ENCODE data around the gene GAS6.

The GAS6 gene

GRCh38 chr13:113890774-113891480 lies 27.1 kb upstream of the GAS6 start:
- no peak for TF ChIP-seq EZH2phosphoT487 (conservative IDR thresholded peaks at IDR 0.05; ENCODE audit: low read length)
- TF ChIP-seq, protein P1, sequence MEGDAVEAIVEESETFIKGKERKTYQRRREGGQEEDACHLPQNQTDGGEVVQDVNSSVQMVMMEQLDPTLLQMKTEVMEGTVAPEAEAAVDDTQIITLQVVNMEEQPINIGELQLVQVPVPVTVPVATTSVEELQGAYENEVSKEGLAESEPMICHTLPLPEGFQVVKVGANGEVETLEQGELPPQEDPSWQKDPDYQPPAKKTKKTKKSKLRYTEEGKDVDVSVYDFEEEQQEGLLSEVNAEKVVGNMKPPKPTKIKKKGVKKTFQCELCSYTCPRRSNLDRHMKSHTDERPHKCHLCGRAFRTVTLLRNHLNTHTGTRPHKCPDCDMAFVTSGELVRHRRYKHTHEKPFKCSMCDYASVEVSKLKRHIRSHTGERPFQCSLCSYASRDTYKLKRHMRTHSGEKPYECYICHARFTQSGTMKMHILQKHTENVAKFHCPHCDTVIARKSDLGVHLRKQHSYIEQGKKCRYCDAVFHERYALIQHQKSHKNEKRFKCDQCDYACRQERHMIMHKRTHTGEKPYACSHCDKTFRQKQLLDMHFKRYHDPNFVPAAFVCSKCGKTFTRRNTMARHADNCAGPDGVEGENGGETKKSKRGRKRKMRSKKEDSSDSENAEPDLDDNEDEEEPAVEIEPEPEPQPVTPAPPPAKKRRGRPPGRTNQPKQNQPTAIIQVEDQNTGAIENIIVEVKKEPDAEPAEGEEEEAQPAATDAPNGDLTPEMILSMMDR (IDR thresholded peaks at IDR 0.05; ENCODE audit: insufficient read depth, low read length, poor library complexity, severe bottlenecking) = no peak
- Histone ChIP-seq H4K20me1 (ENCODE audit: low read depth, low read length) (no peaks in the 10 kb centered on the region), H3K79me2 (ENCODE audit: insufficient read depth, low read length) (no peaks in the 10 kb centered on the region), H3K9me3 (ENCODE audit: insufficient read depth, low read length) (no peaks in the 10 kb centered on the region), H3K27me3 (ENCODE audit: low read length) (no peaks in the 10 kb centered on the region), H3K27ac (ENCODE audit: low read depth, low read length) (no peak overlapping the region), H3K36me3 (ENCODE audit: low read length) (no peaks in the 10 kb centered on the region), H2AFZ (ENCODE audit: low read depth, low read length, severe bottlenecking) (no peak overlapping the region), H3K9ac (ENCODE audit: low read length) (no peak overlapping the region), H3K4me2 (ENCODE audit: low read depth, low read length, poor library complexity, severe bottlenecking) (no peak overlapping the region), H3K4me3 (ENCODE audit: insufficient read depth, low read length, poor library complexity, severe bottlenecking) (no peak overlapping the region), H3K9me2 (replicated peaks; ENCODE audit: insufficient read depth, low read length) (no peaks in the 10 kb centered on the region), H3F3A (ENCODE audit: insufficient read depth) (no peaks in the 10 kb centered on the region)

DNA sequence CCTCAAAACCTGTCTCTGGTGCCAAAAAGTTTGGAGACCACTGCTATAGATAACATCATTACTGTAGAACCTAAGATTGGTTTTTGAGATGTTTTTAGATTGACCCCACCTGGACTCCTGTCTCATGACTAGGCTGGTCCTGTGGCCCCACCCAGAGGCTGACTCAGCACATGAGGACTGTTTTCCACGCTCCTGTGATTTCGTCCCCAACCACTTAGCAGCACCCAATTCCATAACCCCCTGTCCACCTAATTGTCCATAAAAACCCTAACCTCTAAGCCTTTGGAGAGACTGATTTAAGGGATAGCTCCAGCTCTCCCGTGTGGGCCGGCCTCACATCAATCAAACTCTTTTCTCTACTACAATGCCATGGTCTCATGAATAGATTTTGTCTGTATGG lies 25.6 kb upstream of the GAS6 start:
- Histone ChIP-seq H3K4me3 (ENCODE audit: insufficient read depth, low read length, poor library complexity, severe bottlenecking) (no peak overlapping the region), H3K9me2 (replicated peaks; ENCODE audit: insufficient read depth, low read length) (no peaks in the 10 kb centered on the region), H3K4me2 (ENCODE audit: low read depth, low read length, poor library complexity, severe bottlenecking) (no peak overlapping the region), H3K27ac (ENCODE audit: low read depth, low read length) (no peak overlapping the region), H3K9ac (ENCODE audit: low read length) (no peak overlapping the region), H2AFZ (ENCODE audit: low read depth, low read length, severe bottlenecking) (no peak overlapping the region), H3K79me2 (ENCODE audit: insufficient read depth, low read length) (no peaks in the 10 kb centered on the region), H3F3A (ENCODE audit: insufficient read depth) (no peaks in the 10 kb centered on the region), H3K27me3 (ENCODE audit: low read length) (no peaks in the 10 kb centered on the region), H4K20me1 (ENCODE audit: low read depth, low read length) (no peaks in the 10 kb centered on the region), H3K36me3 (ENCODE audit: low read length) (no peaks in the 10 kb centered on the region), H3K9me3 (ENCODE audit: insufficient read depth, low read length) (no peaks in the 10 kb centered on the region)
- TF ChIP-seq, protein P1 (IDR thresholded peaks at IDR 0.05; ENCODE audit: insufficient read depth, low read length, poor library complexity, severe bottlenecking) = no peak
- TF ChIP-seq EZH2phosphoT487 (conservative IDR thresholded peaks at IDR 0.05; ENCODE audit: low read length) = no peak

DNA sequence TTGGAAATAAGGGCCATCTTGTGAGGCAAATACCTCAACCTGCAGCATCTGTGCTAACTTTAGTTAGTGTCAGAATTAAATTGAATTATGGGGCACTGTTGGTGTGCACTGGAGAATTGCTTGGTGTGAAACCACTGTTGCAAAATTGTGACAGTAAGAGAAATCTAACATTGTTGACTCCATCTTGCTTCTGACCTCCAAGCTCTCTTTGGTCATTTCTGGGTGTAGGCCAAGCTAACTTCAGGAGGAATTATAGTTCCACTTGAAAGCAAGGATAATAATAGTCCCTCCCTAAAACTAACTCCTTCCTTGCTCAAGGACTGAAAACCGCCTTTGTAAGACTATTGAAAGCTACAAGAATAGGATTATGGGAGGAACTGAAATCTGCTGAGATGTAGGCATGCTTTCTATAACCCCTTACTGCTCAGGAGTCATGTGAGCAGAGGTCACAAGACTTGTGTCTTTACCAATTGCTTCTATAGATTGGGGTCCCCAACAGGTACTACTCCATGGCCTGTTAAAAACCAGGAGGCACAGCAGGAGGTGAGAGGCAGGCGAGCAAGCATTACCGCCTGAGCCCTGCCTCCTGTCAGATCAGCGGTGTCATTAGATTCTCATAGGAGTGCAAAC lies 24.9 kb upstream of the GAS6 start:
- Histone ChIP-seq H4K20me1 (ENCODE audit: low read depth, low read length) (no peaks in the 10 kb centered on the region), H3K9me3 (ENCODE audit: insufficient read depth, low read length) (no peaks in the 10 kb centered on the region), H3K27ac (ENCODE audit: low read depth, low read length) (no peak overlapping the region), H3K79me2 (ENCODE audit: insufficient read depth, low read length) (no peaks in the 10 kb centered on the region), H3K9ac (ENCODE audit: low read length) (no peak overlapping the region), H3K4me2 (ENCODE audit: low read depth, low read length, poor library complexity, severe bottlenecking) (no peak overlapping the region), H3K27me3 (ENCODE audit: low read length) (no peaks in the 10 kb centered on the region), H3K36me3 (ENCODE audit: low read length) (no peaks in the 10 kb centered on the region), H3K9me2 (replicated peaks; ENCODE audit: insufficient read depth, low read length) (no peaks in the 10 kb centered on the region), H2AFZ (ENCODE audit: low read depth, low read length, severe bottlenecking) (no peak overlapping the region), H3K4me3 (ENCODE audit: insufficient read depth, low read length, poor library complexity, severe bottlenecking) (no peak overlapping the region), H3F3A (ENCODE audit: insufficient read depth) (no peaks in the 10 kb centered on the region)
- TF ChIP-seq, protein P1 (IDR thresholded peaks at IDR 0.05; ENCODE audit: insufficient read depth, low read length, poor library complexity, severe bottlenecking) = no peak
- TF ChIP-seq EZH2phosphoT487 (conservative IDR thresholded peaks at IDR 0.05; ENCODE audit: low read length) = no peak

All from SU-DHL-6 (cell line).